GM23338 (cell line): ENCODE measurements around the gene MAP1LC3A. TPM values are rescaled to one million over a fixed set of nuclear protein-coding genes. Genes with fewer than 3 reads are reported as not detected.

Experiments
- ATAC-seq: fragments of 200-7000 bp; cut with Tn5 transposase; 3 replicates; pipeline ENCODE4 v1.9.1; 2020
- DNase-seq: peaks from one replicate; pipeline ENCODE4 v3.0.0-alpha.2; 2015; ENCODE audit warnings: low spot score
- H2AFZ ChIP-seq: fragments of 200-600 bp; sonication (generic); 2 replicates; pipeline ENCODE4 v1.8.0; 2016; ENCODE audit warnings: antibody characterized with exemption, mild to moderate bottlenecking, moderate library complexity
- H3F3A ChIP-seq: fragments of 200-600 bp; sonication (generic); replicated peaks from 2 replicates; pipeline ENCODE4 v1.8.0; 2017; ENCODE audit warnings: antibody characterized with exemption, mixed run types, low read depth
- H3K27ac ChIP-seq: fragments of 200-600 bp; sonication (generic); 2 replicates; pipeline ENCODE4 v1.6.1; 2016; ENCODE audit warnings: low read depth
- H3K27me3 ChIP-seq: fragments of 200-600 bp; sonication (generic); 2 replicates; pipeline ENCODE4 v1.8.0; 2016; ENCODE audit warnings: mild to moderate bottlenecking, mixed run types, moderate library complexity; ENCODE audit not compliant: insufficient read depth
- H3K36me3 ChIP-seq: fragments of 200-600 bp; sonication (generic); 2 replicates; pipeline ENCODE4 v1.8.0; 2016; ENCODE audit warnings: mild to moderate bottlenecking; ENCODE audit not compliant: insufficient read depth
- H3K4me1 ChIP-seq: fragments of 200-600 bp; sonication (generic); 2 replicates; pipeline ENCODE4 v1.8.0; 2016; ENCODE audit warnings: mild to moderate bottlenecking, moderate library complexity; ENCODE audit not compliant: insufficient read depth
- H3K4me2 ChIP-seq: fragments of 200-600 bp; sonication (generic); 2 replicates; pipeline ENCODE4 v1.7.1; 2017; ENCODE audit warnings: mixed run types
- H3K4me3 ChIP-seq: fragments of 200-600 bp; sonication (generic); 2 replicates; pipeline ENCODE4 v1.6.1; 2016; ENCODE audit warnings: mixed run types
- H3K79me2 ChIP-seq: fragments of 200-600 bp; sonication (generic); replicated peaks from 2 replicates; pipeline ENCODE4 v1.8.0; 2017; ENCODE audit warnings: mild to moderate bottlenecking; ENCODE audit not compliant: insufficient read depth
- H3K9me2 ChIP-seq: fragments of 200-600 bp; sonication (generic); 2 replicates; pipeline ENCODE4 v1.8.0; 2017; ENCODE audit not compliant: insufficient read depth
- H4K20me1 ChIP-seq: fragments of 200-600 bp; sonication (generic); replicated peaks from 2 replicates; pipeline ENCODE4 v1.8.0; 2017; ENCODE audit warnings: mild to moderate bottlenecking; ENCODE audit not compliant: insufficient read depth
- H3K27ac Mint-ChIP-seq: 2 replicates; pipeline ENCODE4 v1.8.0; 2020; ENCODE audit warnings: inconsistent platforms, mild to moderate bottlenecking, moderate library complexity, mixed read lengths
- H3K27me3 Mint-ChIP-seq: 3 replicates; pipeline ENCODE4 v1.8.0; 2022; ENCODE audit warnings: low read depth, mild to moderate bottlenecking, moderate library complexity, mixed read lengths, inconsistent platforms; ENCODE audit not compliant: insufficient read depth, poor library complexity
- H3K36me3 Mint-ChIP-seq: 3 replicates; pipeline ENCODE4 v1.8.0; 2021; ENCODE audit warnings: low read depth, mild to moderate bottlenecking, inconsistent platforms, moderate library complexity, mixed read lengths
- H3K4me1 Mint-ChIP-seq: 3 replicates; pipeline ENCODE4 v1.8.0; 2020; ENCODE audit warnings: mild to moderate bottlenecking, inconsistent platforms, mixed read lengths
- H3K4me3 Mint-ChIP-seq: 3 replicates; pipeline ENCODE4 v1.8.0; 2021; ENCODE audit warnings: moderate library complexity, mild to moderate bottlenecking, inconsistent platforms, mixed read lengths
- H3K9me3 Mint-ChIP-seq: 3 replicates; pipeline ENCODE4 v1.8.0; 2020; ENCODE audit warnings: moderate library complexity, mild to moderate bottlenecking, inconsistent platforms, mixed read lengths
- CREB1 ChIP-seq: fragments of 250-450 bp; sonication (Bioruptor Pico); IDR thresholded peaks from 2 replicates; pipeline ENCODE4 v1.5.0; 2020; ENCODE audit warnings: low read depth, mild to moderate bottlenecking, moderate library complexity
- EZH2 ChIP-seq: fragments of 200-600 bp; sonication (generic); IDR thresholded peaks from one replicate; pipeline ENCODE4 v1.8.0; 2017; ENCODE audit warnings: antibody characterized with exemption, mild to moderate bottlenecking, low read depth; ENCODE audit not compliant: unreplicated experiment
- EZH2phosphoT487 ChIP-seq: fragments of 200-600 bp; sonication (generic); IDR thresholded peaks from one replicate; pipeline ENCODE4 v1.8.1; 2018; ENCODE audit warnings: antibody characterized with exemption; ENCODE audit not compliant: unreplicated experiment
- JUNB ChIP-seq: IDR thresholded peaks from one replicate; pipeline ENCODE4 v1.6.1; 2016; ENCODE audit warnings: antibody characterized with exemption; ENCODE audit not compliant: unreplicated experiment
- NANOG ChIP-seq: IDR thresholded peaks from 2 replicates; pipeline ENCODE4 v1.6.1; 2016; ENCODE audit warnings: antibody characterized with exemption, borderline replicate concordance
- POLR2AphosphoS5 ChIP-seq: IDR thresholded peaks from 2 replicates; pipeline ENCODE4 v1.6.1; 2016; ENCODE audit warnings: antibody characterized with exemption, low read depth
- ZNF114 ChIP-seq: fragments of 250-450 bp; sonication (Bioruptor Pico); IDR thresholded peaks from 2 replicates; pipeline ENCODE4 v1.5.0; 2020; ENCODE audit warnings: mild to moderate bottlenecking, moderate library complexity
- ZNF331 ChIP-seq: fragments of 250-450 bp; sonication (Bioruptor Pico); IDR thresholded peaks from 2 replicates; pipeline ENCODE4 v1.5.0; 2020; ENCODE audit warnings: low read depth, mild to moderate bottlenecking, moderate library complexity
- polyA plus RNA-seq: library from polyadenylated mRNA; unstranded; fragments of >200 nt; fragmentation: Nextera tagmentation; extraction: Ambion mirVana; gene quantifications from 2 replicates; pipeline ENCODE4 v1.2.1, GENCODE V29; 2016
- total RNA-seq: library from RNA; depleted of rRNA; stranded (reverse); fragments of >200 nt; shearing (Covaris generic); gene quantifications from 2 replicates; pipeline ENCODE4 v1.2.3, GENCODE V29; 2014
- TF ChIP-seq, protein P1 (sequence below): IDR thresholded peaks from one replicate; pipeline ENCODE4 v1.6.1; 2018; ENCODE audit warnings: antibody characterized with exemption; ENCODE audit not compliant: unreplicated experiment
- TF ChIP-seq, protein P2 (sequence below): fragments of 250-450 bp; sonication (Bioruptor Pico); IDR thresholded peaks from 2 replicates; pipeline ENCODE4 v1.5.0; 2020; ENCODE audit warnings: mild to moderate bottlenecking, moderate library complexity
- TF ChIP-seq, protein P3 (sequence below), 2 experiments: fragments of 200-600 bp in 1 of 2; sonication (generic) in 1 of 2; conservative IDR thresholded peaks; 2 replicates each; pipeline versions ENCODE4 v1.5.1 to v1.6.1; 2016 to 2017; ENCODE audit warnings: antibody characterized with exemption in 2 of 2, low read depth in 2 of 2, mild to moderate bottlenecking in 2 of 2, moderate library complexity in 1 of 2
- TF ChIP-seq, protein P4 (sequence below): IDR thresholded peaks from 2 replicates; pipeline ENCODE4 v1.6.1; 2016; ENCODE audit warnings: antibody characterized with exemption

MAP1LC3A gene
- total and polyA plus RNA-seq, 2 experiments from 2014 or later, result 15.2 to 15.9 TPM

DNA sequence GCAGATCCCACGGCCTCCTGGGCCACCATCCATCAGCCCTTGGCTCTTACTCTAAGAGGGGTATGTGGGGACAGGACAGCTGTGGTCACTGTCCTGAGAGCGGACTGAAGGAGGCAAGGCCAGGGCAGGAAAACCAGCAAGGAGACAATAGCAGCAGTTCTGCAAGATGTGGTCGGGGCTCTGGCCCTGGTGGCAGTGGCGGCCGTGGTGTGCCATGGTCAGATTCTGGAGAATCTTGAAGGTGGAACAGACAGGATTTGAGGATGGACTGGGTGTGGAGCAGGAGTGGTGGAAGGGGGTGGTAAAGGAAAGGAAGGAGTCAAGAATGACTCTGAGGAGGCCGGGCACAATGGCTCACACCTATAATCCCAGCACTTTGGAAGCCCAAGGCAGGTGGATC, 5.9 kb upstream of the MAP1LC3A start (continued):
- TF ChIP-seq, protein P1, sequence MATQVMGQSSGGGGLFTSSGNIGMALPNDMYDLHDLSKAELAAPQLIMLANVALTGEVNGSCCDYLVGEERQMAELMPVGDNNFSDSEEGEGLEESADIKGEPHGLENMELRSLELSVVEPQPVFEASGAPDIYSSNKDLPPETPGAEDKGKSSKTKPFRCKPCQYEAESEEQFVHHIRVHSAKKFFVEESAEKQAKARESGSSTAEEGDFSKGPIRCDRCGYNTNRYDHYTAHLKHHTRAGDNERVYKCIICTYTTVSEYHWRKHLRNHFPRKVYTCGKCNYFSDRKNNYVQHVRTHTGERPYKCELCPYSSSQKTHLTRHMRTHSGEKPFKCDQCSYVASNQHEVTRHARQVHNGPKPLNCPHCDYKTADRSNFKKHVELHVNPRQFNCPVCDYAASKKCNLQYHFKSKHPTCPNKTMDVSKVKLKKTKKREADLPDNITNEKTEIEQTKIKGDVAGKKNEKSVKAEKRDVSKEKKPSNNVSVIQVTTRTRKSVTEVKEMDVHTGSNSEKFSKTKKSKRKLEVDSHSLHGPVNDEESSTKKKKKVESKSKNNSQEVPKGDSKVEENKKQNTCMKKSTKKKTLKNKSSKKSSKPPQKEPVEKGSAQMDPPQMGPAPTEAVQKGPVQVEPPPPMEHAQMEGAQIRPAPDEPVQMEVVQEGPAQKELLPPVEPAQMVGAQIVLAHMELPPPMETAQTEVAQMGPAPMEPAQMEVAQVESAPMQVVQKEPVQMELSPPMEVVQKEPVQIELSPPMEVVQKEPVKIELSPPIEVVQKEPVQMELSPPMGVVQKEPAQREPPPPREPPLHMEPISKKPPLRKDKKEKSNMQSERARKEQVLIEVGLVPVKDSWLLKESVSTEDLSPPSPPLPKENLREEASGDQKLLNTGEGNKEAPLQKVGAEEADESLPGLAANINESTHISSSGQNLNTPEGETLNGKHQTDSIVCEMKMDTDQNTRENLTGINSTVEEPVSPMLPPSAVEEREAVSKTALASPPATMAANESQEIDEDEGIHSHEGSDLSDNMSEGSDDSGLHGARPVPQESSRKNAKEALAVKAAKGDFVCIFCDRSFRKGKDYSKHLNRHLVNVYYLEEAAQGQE, result no peak
- no peak for TF ChIP-seq JUNB
- no peak for TF ChIP-seq EZH2phosphoT487

DNA sequence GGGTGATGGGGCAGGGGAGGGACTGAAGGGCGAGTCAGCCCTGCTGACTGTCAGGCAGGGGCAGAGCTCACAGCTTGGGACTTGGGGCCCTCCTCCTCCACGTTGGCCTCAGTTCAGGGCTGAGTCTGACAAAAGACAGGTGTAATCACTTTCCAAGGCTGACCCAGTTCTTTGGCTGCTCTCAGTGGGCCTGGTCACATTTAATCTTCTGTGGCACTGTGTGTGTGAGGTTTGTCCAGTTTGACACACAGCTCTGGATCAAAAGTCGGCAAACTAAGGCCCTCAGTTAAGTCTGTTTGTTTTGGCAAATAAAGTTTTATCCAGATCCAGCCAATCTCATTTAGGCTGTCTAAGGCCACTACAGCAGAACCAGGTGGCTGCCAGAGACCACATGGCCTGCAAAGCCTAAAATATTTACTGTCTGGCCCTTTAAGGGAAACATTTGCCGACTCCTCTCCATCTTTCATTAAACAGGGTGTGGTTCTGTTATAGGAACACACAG, 5.1 kb upstream of the MAP1LC3A start:
- ATAC-seq (no peak), DNase-seq (no peak)
- H3K79me2 ChIP-seq, result no peaks in the 10 kb centered on the region
- H3K4me2 ChIP-seq, result no peak overlapping the region
- H3K9me2 ChIP-seq, result no peaks in the 10 kb centered on the region
- H3K4me3 ChIP-seq, result no peak overlapping the region
- Mint-ChIP-seq H3K27ac (no peak overlapping the region), H3K4me1 (peaks cover 12% of the 10 kb centered on the region), H3K36me3 (no peaks in the 10 kb centered on the region), H3K4me3 (no peak overlapping the region), H3K27me3 (peaks cover 8% of the 10 kb centered on the region), H3K9me3 (no peaks in the 10 kb centered on the region)
- no peak overlapping the region for H3K27ac ChIP-seq
- H3F3A ChIP-seq, result no peaks in the 10 kb centered on the region
- H2AFZ ChIP-seq, result no peak overlapping the region
- no peaks in the 10 kb centered on the region for H4K20me1 ChIP-seq
- H3K4me1 ChIP-seq, result peaks cover 3% of the 10 kb centered on the region; the same call in 1 of the 2 replicates
- no peaks in the 10 kb centered on the region for H3K36me3 ChIP-seq
- peaks cover 6% of the 10 kb centered on the region; the same call in 1 of the 2 replicates for H3K27me3 ChIP-seq
- TF ChIP-seq CREB1 (CRISPR knock-in tag) (no peak), ZNF114 (CRISPR knock-in tag) (no peak), EZH2 (no peak), POLR2AphosphoS5 (no peak), EZH2phosphoT487 (no peak), ZNF331 (CRISPR knock-in tag) (no peak), NANOG (no peak), JUNB (no peak)
- TF ChIP-seq, protein P2, sequence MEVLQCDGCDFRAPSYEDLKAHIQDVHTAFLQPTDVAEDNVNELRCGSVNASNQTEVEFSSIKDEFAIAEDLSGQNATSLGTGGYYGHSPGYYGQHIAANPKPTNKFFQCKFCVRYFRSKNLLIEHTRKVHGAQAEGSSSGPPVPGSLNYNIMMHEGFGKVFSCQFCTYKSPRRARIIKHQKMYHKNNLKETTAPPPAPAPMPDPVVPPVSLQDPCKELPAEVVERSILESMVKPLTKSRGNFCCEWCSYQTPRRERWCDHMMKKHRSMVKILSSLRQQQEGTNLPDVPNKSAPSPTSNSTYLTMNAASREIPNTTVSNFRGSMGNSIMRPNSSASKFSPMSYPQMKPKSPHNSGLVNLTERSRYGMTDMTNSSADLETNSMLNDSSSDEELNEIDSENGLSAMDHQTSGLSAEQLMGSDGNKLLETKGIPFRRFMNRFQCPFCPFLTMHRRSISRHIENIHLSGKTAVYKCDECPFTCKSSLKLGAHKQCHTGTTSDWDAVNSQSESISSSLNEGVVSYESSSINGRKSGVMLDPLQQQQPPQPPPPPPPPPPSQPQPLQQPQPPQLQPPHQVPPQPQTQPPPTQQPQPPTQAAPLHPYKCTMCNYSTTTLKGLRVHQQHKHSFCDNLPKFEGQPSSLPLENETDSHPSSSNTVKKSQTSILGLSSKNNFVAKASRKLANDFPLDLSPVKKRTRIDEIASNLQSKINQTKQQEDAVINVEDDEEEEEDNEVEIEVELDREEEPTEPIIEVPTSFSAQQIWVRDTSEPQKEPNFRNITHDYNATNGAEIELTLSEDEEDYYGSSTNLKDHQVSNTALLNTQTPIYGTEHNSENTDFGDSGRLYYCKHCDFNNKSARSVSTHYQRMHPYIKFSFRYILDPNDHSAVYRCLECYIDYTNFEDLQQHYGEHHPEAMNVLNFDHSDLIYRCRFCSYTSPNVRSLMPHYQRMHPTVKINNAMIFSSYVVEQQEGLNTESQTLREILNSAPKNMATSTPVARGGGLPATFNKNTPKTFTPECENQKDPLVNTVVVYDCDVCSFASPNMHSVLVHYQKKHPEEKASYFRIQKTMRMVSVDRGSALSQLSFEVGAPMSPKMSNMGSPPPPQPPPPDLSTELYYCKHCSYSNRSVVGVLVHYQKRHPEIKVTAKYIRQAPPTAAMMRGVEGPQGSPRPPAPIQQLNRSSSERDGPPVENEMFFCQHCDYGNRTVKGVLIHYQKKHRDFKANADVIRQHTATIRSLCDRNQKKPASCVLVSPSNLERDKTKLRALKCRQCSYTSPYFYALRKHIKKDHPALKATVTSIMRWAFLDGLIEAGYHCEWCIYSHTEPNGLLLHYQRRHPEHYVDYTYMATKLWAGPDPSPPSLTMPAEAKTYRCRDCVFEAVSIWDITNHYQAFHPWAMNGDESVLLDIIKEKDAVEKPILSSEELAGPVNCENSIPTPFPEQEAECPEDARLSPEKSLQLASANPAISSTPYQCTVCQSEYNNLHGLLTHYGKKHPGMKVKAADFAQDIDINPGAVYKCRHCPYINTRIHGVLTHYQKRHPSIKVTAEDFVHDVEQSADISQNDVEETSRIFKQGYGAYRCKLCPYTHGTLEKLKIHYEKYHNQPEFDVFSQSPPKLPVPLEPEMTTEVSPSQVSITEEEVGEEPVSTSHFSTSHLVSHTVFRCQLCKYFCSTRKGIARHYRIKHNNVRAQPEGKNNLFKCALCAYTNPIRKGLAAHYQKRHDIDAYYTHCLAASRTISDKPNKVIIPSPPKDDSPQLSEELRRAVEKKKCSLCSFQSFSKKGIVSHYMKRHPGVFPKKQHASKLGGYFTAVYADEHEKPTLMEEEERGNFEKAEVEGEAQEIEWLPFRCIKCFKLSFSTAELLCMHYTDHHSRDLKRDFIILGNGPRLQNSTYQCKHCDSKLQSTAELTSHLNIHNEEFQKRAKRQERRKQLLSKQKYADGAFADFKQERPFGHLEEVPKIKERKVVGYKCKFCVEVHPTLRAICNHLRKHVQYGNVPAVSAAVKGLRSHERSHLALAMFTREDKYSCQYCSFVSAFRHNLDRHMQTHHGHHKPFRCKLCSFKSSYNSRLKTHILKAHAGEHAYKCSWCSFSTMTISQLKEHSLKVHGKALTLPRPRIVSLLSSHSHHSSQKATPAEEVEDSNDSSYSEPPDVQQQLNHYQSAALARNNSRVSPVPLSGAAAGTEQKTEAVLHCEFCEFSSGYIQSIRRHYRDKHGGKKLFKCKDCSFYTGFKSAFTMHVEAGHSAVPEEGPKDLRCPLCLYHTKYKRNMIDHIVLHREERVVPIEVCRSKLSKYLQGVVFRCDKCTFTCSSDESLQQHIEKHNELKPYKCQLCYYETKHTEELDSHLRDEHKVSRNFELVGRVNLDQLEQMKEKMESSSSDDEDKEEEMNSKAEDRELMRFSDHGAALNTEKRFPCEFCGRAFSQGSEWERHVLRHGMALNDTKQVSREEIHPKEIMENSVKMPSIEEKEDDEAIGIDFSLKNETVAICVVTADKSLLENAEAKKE (CRISPR knock-in tag), result no peak
- TF ChIP-seq, protein P3, sequence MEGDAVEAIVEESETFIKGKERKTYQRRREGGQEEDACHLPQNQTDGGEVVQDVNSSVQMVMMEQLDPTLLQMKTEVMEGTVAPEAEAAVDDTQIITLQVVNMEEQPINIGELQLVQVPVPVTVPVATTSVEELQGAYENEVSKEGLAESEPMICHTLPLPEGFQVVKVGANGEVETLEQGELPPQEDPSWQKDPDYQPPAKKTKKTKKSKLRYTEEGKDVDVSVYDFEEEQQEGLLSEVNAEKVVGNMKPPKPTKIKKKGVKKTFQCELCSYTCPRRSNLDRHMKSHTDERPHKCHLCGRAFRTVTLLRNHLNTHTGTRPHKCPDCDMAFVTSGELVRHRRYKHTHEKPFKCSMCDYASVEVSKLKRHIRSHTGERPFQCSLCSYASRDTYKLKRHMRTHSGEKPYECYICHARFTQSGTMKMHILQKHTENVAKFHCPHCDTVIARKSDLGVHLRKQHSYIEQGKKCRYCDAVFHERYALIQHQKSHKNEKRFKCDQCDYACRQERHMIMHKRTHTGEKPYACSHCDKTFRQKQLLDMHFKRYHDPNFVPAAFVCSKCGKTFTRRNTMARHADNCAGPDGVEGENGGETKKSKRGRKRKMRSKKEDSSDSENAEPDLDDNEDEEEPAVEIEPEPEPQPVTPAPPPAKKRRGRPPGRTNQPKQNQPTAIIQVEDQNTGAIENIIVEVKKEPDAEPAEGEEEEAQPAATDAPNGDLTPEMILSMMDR (conservative IDR thresholded peaks at IDR 0.05; ENCODE audit: low read depth in 2 of 2), result no peak
- TF ChIP-seq, protein P4, sequence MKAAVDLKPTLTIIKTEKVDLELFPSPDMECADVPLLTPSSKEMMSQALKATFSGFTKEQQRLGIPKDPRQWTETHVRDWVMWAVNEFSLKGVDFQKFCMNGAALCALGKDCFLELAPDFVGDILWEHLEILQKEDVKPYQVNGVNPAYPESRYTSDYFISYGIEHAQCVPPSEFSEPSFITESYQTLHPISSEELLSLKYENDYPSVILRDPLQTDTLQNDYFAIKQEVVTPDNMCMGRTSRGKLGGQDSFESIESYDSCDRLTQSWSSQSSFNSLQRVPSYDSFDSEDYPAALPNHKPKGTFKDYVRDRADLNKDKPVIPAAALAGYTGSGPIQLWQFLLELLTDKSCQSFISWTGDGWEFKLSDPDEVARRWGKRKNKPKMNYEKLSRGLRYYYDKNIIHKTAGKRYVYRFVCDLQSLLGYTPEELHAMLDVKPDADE, result no peak
